Ammon's horn (tissue), 1 donor: ENCODE data around the gene RBPMS2.
A peak's percentile ranks its signal among the peaks of the same experiment; 100 is the strongest.

Experiments
- DNase-seq: peaks from one replicate; pipeline ENCODE4 v3.0.0-alpha.2; 2016; ENCODE audit warnings: low spot score

The RBPMS2 gene

GRCh38 chr15:64720188-64720587 is 55.2 kb downstream of the RBPMS2 start:
- no peak for DNase-seq

GRCh38 chr15:64717735-64718495 is 57.5 kb downstream of the RBPMS2 start:
- no peak for DNase-seq

GRCh38 chr15:64717130-64717529 is 58.3 kb downstream of the RBPMS2 start:
- DNase-seq: no peak

DNA sequence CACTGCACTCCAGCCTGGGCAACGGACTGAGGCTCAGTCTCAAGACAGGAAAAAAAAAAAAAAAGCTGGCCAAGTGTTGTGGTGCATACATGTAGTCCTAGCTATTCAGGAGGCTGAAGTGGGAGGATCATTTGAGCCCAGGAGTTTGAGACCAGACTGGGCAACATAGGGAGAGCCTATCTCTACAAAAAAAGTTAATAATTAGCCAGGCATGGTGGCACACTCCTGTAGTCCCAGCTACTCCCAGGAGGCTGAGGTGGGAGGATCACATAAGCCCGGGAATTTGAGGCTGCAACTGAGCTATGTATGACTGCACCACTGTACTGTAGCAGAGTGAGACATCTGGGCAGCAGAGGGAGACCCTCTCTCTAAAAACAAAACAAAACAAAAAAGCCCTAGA is 58.9 kb downstream of the RBPMS2 start:
- DNase-seq: no peak

- no peak for DNase-seq
Observed at GRCh38 chr15:64713592-64713991, 61.8 kb downstream of the RBPMS2 start.

DNA sequence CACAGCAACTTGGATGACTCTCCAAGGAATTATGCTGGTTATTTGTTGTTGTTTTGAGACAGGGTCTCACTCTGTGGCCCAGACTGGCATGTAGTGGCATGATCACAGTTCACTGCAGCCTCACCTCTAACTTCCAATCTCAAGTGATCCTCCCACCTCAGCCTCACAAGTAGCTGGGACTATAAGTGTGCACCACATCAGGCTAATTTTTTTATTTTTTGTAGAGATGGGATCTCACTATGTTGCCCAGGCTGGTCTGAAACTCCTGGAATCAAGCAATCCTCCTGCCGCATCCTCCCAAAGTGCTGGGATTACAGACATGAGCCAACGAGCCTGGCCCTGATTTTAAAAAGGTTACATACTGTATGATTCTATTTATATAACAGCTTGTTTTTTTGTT is 63.0 kb downstream of the RBPMS2 start:
- no peak for DNase-seq

GRCh38 chr15:64710676-64711428 is 64.5 kb downstream of the RBPMS2 start:
- no peak for DNase-seq

- no peak for DNase-seq
Observed at GRCh38 chr15:64706011-64706911, 69.1 kb downstream of the RBPMS2 start.

- no peak for DNase-seq
Observed at GRCh38 chr15:64705006-64705405, 70.4 kb downstream of the RBPMS2 start.

DNA sequence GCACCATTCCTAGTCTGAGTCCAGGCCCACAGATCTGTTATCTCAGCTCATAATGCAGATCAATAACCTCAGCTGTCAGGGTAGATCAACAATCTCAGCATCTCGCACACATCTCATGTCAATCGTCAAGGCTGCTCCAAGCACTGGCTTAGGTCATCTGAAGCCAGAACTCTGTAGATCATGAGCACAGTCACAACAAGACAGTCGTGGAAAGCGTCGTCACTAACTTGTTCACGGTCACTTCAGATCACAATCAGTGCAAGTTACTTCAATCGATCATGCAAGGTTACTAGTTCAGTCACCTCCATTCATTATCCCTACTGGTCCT is 71.8 kb downstream of the RBPMS2 start:
- peak; percentile 58 for DNase-seq

DNA sequence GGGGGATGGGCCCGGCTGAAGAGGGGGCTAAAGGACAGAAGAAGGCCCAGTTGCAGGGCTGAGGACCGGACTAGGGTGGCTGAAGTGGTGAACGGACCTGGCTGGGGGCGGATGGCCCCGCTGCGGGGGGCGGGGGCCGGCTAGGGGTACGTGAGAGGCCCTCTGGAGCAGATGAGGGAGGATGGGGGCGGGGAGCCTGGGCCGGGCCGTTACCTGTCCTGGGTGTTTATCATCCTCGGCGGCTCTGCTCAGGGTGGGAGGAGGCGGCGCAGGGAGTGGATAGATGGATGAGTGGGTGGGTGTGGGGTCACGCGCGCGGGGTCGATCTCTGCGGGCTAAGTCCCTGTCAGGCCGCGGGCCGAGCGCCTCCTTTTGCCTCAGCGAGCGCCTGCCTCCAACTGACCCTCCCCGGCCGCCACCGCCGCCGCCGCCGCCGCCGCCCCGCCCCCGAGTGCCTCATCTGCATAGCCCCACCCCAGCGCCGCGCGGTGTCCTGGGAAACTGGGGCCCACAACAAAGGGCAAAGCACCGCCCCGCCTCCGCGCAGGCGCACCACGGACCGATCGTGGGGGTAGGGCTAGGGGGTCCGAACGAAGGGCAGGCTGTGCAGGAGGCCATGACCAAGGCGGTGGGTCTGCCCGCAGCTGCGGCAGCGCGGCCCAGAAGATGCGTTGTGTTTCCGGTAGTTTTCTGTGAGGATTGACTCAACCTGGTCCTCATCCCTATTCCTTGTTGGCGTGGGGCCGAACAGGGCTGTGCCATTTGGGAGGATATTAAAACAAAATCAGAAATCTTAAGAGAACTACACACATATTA is 72.4 kb downstream of the RBPMS2 start:
- peak; percentile 97 for DNase-seq

- no peak for DNase-seq
Observed at GRCh38 chr15:64701482-64702184, 73.8 kb downstream of the RBPMS2 start.

DNA sequence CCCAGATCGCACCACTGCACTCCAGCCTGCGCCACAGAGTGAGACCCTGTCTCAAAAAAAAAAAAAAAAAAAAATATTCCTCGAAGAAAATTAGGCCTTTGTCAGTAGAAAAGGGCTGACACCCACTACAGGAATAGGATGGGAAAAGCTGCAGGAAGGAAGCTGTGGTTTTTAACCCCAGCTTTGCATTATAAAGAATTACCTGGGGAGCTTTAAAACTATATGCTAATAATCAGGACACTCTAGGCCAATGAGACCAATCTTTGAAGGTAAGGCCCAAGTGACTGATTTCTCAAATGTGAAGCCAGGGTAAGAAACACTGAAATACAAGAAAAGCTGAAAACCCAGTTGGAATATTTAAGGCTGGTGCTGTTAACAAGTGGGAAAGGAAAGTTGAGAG is 74.3 kb downstream of the RBPMS2 start:
- DNase-seq: no peak

DNA sequence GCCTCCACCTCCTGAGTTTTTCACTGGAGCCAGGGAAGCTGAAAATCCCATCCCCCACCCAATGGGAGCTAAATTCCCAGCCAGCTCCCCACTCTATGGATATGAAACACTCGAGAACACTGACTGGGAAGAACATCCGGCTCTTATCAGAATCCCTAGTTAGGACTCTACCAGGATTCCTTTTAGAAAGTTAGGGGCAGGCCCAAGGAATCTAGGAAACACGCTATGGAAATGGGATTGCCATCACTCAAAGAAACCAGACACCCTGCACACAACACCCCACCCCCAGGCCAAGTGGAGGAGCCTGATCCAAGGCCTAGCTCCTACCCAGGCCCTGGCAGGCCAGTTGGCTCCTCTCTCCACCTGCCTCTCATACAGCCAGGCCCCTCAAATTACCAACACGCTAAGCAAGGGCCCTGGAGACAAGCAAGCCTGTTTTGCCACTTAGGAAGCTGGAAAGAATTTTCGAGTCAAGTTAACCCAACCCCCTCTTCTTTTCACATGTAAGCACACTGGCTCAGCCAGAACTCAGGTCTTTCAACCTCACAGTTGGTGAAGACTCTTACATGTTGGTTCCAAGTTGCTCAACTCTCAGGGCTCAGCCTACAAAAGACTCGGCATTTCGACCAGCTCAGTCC is 75.5 kb downstream of the RBPMS2 start:
- DNase-seq: peak; percentile 56

- DNase-seq: no peak
Observed at GRCh38 chr15:64698823-64699222, 76.6 kb downstream of the RBPMS2 start.

GRCh38 chr15:64697911-64698369 is 77.4 kb downstream of the RBPMS2 start:
- DNase-seq: no peak

DNA sequence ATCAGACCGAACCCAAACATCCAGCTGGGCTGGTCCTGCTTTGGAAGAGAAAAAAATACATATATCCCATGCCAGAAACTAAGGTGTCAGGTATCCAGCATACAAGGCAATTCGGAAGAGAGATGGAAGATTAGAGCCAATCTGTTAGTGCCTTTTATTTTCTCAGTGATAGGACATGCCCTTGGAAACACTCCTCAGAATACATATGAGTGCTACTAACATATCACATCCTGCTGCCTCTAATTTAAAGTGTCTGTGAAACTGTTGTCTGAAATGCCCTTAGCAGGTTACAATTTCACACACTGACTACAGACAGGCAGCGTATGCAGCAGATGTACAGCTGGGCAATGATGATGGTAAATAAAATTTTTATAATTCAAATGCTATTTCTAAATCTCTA is 78.9 kb downstream of the RBPMS2 start:
- no peak for DNase-seq

- DNase-seq: peak; percentile 72
Observed at GRCh38 chr15:64695561-64695992, 79.8 kb downstream of the RBPMS2 start.

DNA sequence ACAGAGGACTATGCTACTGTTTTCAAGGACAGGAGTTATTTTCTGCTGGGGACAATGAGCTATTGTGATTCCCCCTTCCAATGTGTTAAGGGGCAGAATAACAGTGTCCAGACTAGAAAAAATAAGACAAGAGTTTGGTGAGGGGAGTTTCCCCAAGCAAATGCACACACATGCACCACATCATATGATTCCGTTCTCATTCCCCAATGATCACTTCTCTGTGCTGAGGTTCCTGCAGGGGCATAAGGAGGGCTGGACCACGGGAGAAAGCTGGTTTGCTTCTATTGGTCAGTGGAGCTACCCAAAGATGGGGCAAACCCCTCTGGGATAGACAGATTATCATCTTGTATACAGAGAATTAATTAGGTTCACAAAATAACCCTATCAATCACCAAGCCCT is 80.6 kb downstream of the RBPMS2 start:
- peak; percentile 57 for DNase-seq

DNA sequence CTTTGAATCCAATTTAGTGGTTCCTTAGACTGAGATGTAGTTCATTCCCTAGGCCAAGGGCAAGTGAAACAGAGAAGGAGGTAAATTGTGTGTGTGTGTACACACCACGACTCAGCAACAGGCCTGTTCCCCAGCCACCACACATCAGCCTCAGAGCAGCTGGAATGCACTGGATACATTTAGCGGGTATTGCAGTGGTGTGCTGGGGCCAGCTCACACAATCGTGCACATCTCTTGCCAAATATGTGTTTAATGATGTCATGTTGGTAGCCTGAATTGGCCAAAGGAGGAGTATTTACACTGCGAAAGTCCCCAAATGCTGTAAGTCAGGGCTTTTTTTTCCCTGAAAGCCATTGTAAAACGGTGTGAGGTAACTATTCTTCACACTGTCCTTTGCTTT is 82.3 kb downstream of the RBPMS2 start:
- peak; percentile 69 for DNase-seq
